Measurements from ENCODE around the gene PPP1R13B. TPM values are rescaled to one million over a fixed set of nuclear protein-coding genes. Genes with fewer than 3 reads are reported as not detected.
"Not testable (repeated sequence)": the region's sequence is repeated elsewhere in the genome, so short reads cannot be mapped to it uniquely, and the experiment has no call there.

Gene PPP1R13B
- total and polyA plus RNA-seq, 12 donors, result 9.6 to 42.4 (median 22.6) TPM

- intact Hi-C loops (cut with DNase I), result no loop called here
- peaks cover 0 to 38% of the 10 kb centered on the region in 2 donors for H3K36me3 ChIP-seq (replicated peaks in 1 of 2)
Measured at GRCh38 chr14:103693515-103693914, 153.9 kb downstream of the PPP1R13B start.

GRCh38 chr14:103692871-103693270, 154.5 kb downstream of the PPP1R13B start:
- WGBS, 4 donors, result 79 to 86% (median 82%) methylated on average over 12 of the region's 12 CpGs
- Histone ChIP-seq H3K27me3 (no peaks in the 10 kb centered on the region), H3K9me3 (replicated peaks in 1 of 3) (no peaks in the 10 kb centered on the region), H3K4me1 (replicated peaks in 1 of 2) (peaks cover 5 to 25% of the 10 kb centered on the region in 2 donors), H3K4me3 (no peak overlapping the region), H3K27ac (no peak overlapping the region), H3K36me3 (replicated peaks in 1 of 2) (peaks cover 0 to 40% of the 10 kb centered on the region in 2 donors)
- TF ChIP-seq POLR2A (IDR thresholded peaks at IDR 0.05), result no peak
- no peak for TF ChIP-seq CTCF (IDR thresholded peaks at IDR 0.05)
- intact Hi-C loops (cut with DNase I), result no loop called here
- DNase-seq, result no peak

More at GRCh38 chr14:103693515-103693914, 153.9 kb downstream of the PPP1R13B start:
- 89 to 93% (median 91%) methylated on average over 12 to 22 of the region's 22 CpGs for WGBS, 4 donors
- H3K4me1 ChIP-seq (replicated peaks in 1 of 2), result peaks cover 4 to 23% of the 10 kb centered on the region in 2 donors
- TF ChIP-seq POLR2A (IDR thresholded peaks at IDR 0.05) (no peak), CTCF (IDR thresholded peaks at IDR 0.05) (no peak)
- no peak overlapping the region for H3K27ac ChIP-seq
- no peaks in the 10 kb centered on the region for H3K9me3 ChIP-seq (replicated peaks in 1 of 3)
- peak in 2 of 7 donors; percentile 15 to 43 for DNase-seq
- no peak overlapping the region for H3K4me3 ChIP-seq
- H3K27me3 ChIP-seq, result no peaks in the 10 kb centered on the region

- peak in 1 of 7 donors; percentile 49 for DNase-seq
- no peaks in the 10 kb centered on the region for H3K9me3 ChIP-seq (replicated peaks in 1 of 3)
- no peak overlapping the region for H3K4me3 ChIP-seq
- peaks cover 12 to 26% of the 10 kb centered on the region in 2 donors for H3K4me1 ChIP-seq (replicated peaks in 1 of 2)
- H3K27ac ChIP-seq, result no peak overlapping the region
- no peaks in the 10 kb centered on the region for H3K27me3 ChIP-seq
- H3K36me3 ChIP-seq (replicated peaks in 1 of 2), result peaks cover 0 to 42% of the 10 kb centered on the region in 2 donors
- TF ChIP-seq POLR2A (IDR thresholded peaks at IDR 0.05), result no peak
- no peak for TF ChIP-seq CTCF (IDR thresholded peaks at IDR 0.05)
- WGBS, 4 donors, result 79 to 90% (median 84%) methylated on average over 9 to 17 of the region's 17 CpGs
- intact Hi-C loops (cut with DNase I), result no loop called here
Measured at GRCh38 chr14:103692159-103692558, 155.2 kb downstream of the PPP1R13B start.

GRCh38 chr14:103691655-103692054, 155.7 kb downstream of the PPP1R13B start:
- H3K27me3 ChIP-seq; intact Hi-C loops (cut with DNase I); H3K9me3 ChIP-seq (replicated peaks in 1 of 3); H3K27ac ChIP-seq; H3K4me3 ChIP-seq: not testable (repeated sequence)
- H3K36me3 ChIP-seq (replicated peaks in 1 of 2), result peaks cover 0 to 46% of the 10 kb centered on the region in 2 donors
- WGBS, 4 donors, result 88 to 93% (median 92%) methylated on average over 5 of the region's 5 CpGs
- DNase-seq, result peak in 1 of 7 donors; percentile 28
- H3K4me1 ChIP-seq (replicated peaks in 1 of 2), result peaks cover 15 to 26% of the 10 kb centered on the region in 2 donors

- peaks cover 15 to 25% of the 10 kb centered on the region in 2 donors for H3K4me1 ChIP-seq (replicated peaks in 1 of 2)
- H3K9me3 ChIP-seq (replicated peaks in 1 of 3), result no peaks in the 10 kb centered on the region
- peaks cover 0 to 59% of the 10 kb centered on the region in 2 donors for H3K36me3 ChIP-seq (replicated peaks in 1 of 2)
- DNase-seq, result no peak
- no peak overlapping the region for H3K4me3 ChIP-seq
- no peak overlapping the region for H3K27ac ChIP-seq
- H3K27me3 ChIP-seq, result no peaks in the 10 kb centered on the region
- intact Hi-C loops (cut with DNase I), result no loop called here
- no peak for TF ChIP-seq CTCF (IDR thresholded peaks at IDR 0.05)
- TF ChIP-seq POLR2A (IDR thresholded peaks at IDR 0.05), result no peak
- 94 to 98% (median 94%) methylated on average over 5 to 8 of the region's 8 CpGs for whole genome bisulfite sequencing, 4 donors
Measured at GRCh38 chr14:103690332-103690731, 157.0 kb downstream of the PPP1R13B start.

All from adrenal gland (tissue), 12 donors.